Ovary (tissue), 9 donors: ENCODE results near the gene LMF2. TPM values are rescaled to one million over a fixed set of nuclear protein-coding genes. Genes with fewer than 3 reads are reported as not detected.

Source experiments
- DNase-seq, 5 donors: peaks; one replicate each; pipeline ENCODE4 v3.0.0-alpha.2; 2019 to 2020
- H3K27ac ChIP-seq, 2 donors: fragments of 200-600 bp; one replicate each; pipeline versions ENCODE4 v1.5.1 to v1.8.0; 2019 to 2022
- H3K27me3 ChIP-seq: fragments of 200-600 bp; one replicate; pipeline ENCODE4 v1.8.0; 2022
- H3K36me3 ChIP-seq: fragments of 200-600 bp; sonication (generic); one replicate; pipeline ENCODE4 v1.5.1; 2019
- H3K4me1 ChIP-seq: one replicate; pipeline ENCODE4 v1.8.1; 2013; ENCODE audit warnings: mild to moderate bottlenecking, moderate library complexity; ENCODE audit not compliant: insufficient read depth
- H3K4me3 ChIP-seq: fragments of 200-600 bp; sonication (generic); one replicate; pipeline ENCODE4 v1.5.1; 2017
- H3K9me3 ChIP-seq, 2 donors: fragments of 200-600 bp in 1 of 2; sonication (generic) in 1 of 2; one replicate each; pipeline versions ENCODE4 v1.5.1 to v1.8.1; 2013 to 2019; ENCODE audit warnings: mild to moderate bottlenecking in 1 of 2, moderate library complexity in 1 of 2
- EP300 ChIP-seq: sonication (generic); formaldehyde crosslinking; IDR thresholded peaks from one replicate; pipeline ENCODE4 v1.6.1; 2017; ENCODE audit warnings: antibody characterized with exemption
- POLR2A ChIP-seq: fragments of 450-650 bp; IDR thresholded peaks from one replicate; pipeline ENCODE4 v1.6.1; 2017; ENCODE audit warnings: antibody characterized with exemption, mild to moderate bottlenecking, moderate library complexity
- WGBS, 3 donors: extraction: QIAGEN DNeasy Blood & Tissue Kit in 1 of 3; methylation state at CpG; one replicate each; pipeline versions ENCODE4 v1.1.5 to v1.1.7; 2013 to 2017; 5-methylcytosine and 5-hydroxymethylcytosine counted together
- intact Hi-C, 4 donors: fragments of 100-400 bp; cut with DNase I; formaldehyde crosslinking; loops; one replicate each; pipeline versions ENCODE4 v1.11.0 to v1.15.1; 2022 to 2023
- polyA plus RNA-seq, 2 donors: library from polyadenylated mRNA; stranded (reverse); fragments of 200-250 nt in 1 of 2; fragments of 350-450 nt in 1 of 2; fragmentation: Illumina TruSeq in 1 of 2; extraction: RNeasy Lipid Tissue Mini Kit (QIAGEN cat#74804) in 1 of 2; gene quantifications; one replicate each; pipeline ENCODE4 v1.2.3, GENCODE V29; 2013 to 2014
- total RNA-seq, 7 donors: library from RNA; depleted of rRNA in 2 of 7; stranded (reverse); fragments of >200 nt in 2 of 7; fragmentation: NEBNext Ultra II Directional in 3 of 7; extraction: Animal tissue kit (Norgen Biotek cat#: 25700) in 3 of 7; gene quantifications; one replicate each; pipeline versions ENCODE4 v1.1.0 to v1.2.4, GENCODE V29; 2016 to 2023
- TF ChIP-seq, protein P1 (sequence below), 3 donors: fragments of 450-650 bp in 2 of 3; fragments of 200-600 bp in 1 of 3; IDR thresholded peaks; one replicate each; pipeline versions ENCODE4 v1.5.1 to v1.8.0; 2016 to 2022; ENCODE audit warnings: antibody characterized with exemption in 3 of 3, mild to moderate bottlenecking in 1 of 3
- donor health status: DM: no; HTN: no; CAD: no; lungs with moderate emphysema.
- donor health status: DM: no; HTN: no; CAD: no.
- donor health status: Bipolar disorder and iron deficiency.
- donor health status: DM: yes; HTN: yes; CAD: no.
- donor health status: DM: no; HTN: no; CAD: no.
- donor health status: DM: yes; HTN: yes; CAD: no.

Gene LMF2
- total and polyA plus RNA-seq, 9 donors: 1.5 to 76.6 (median 52.3) TPM

- no peaks in the 10 kb centered on the region for H3K9me3 ChIP-seq
- peak in 3 of 5 donors; percentile 58 to 60 (median 58) for DNase-seq
- H3K27me3 ChIP-seq: no peaks in the 10 kb centered on the region
- no peaks in the 10 kb centered on the region for H3K36me3 ChIP-seq
- intact Hi-C loops: loop anchor here in 1 of 4 donors (10.0 kb wide), 1 partner anchor 261 kb away; the partner anchor contains the start of gene TUBGCP6
- H3K4me1 ChIP-seq: peaks cover 13% of the 10 kb centered on the region
- H3K27ac ChIP-seq: peak overlapping the region in 1 of 2 donors; percentile 74
- TF ChIP-seq, protein P1, sequence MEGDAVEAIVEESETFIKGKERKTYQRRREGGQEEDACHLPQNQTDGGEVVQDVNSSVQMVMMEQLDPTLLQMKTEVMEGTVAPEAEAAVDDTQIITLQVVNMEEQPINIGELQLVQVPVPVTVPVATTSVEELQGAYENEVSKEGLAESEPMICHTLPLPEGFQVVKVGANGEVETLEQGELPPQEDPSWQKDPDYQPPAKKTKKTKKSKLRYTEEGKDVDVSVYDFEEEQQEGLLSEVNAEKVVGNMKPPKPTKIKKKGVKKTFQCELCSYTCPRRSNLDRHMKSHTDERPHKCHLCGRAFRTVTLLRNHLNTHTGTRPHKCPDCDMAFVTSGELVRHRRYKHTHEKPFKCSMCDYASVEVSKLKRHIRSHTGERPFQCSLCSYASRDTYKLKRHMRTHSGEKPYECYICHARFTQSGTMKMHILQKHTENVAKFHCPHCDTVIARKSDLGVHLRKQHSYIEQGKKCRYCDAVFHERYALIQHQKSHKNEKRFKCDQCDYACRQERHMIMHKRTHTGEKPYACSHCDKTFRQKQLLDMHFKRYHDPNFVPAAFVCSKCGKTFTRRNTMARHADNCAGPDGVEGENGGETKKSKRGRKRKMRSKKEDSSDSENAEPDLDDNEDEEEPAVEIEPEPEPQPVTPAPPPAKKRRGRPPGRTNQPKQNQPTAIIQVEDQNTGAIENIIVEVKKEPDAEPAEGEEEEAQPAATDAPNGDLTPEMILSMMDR (IDR thresholded peaks at IDR 0.05): no peak
- 83 to 87% (median 86%) methylated on average over 38 to 41 of the region's 41 CpGs for WGBS, 3 donors
- peak overlapping the region; percentile 81 for H3K4me3 ChIP-seq
These were observed 1.5 kb downstream of the LMF2 start for GRCh38 chr22:50505776-50506610.

DNA sequence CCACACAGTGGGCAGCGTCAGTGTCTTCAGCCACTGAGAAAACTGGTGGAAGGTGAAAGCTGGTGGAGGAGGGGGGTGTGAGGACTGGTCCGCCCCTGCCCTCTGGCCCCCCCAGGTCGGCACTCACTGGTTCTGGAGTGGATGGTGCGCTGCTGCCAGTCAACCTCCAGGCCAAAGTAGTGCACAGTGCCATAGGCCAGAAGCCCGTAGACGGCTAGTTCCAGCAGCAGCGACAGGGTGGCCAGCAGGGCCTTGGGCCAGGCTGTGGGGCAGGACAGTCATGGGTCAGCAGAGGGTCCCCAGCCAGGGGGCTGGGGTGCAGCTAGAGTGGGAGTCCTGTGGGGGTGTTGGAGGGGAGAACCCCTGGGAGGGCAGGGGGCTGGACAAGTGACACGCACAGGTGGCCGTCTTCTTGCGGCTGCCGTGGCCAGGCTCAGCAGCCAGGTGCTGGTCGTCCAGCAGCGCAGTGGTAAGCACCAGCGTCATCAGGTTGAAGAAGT, 2.2 kb downstream of the LMF2 start:
- WGBS, 3 donors: 85 to 91% (median 88%) methylated on average over 14 of the region's 14 CpGs
- intact Hi-C loops: loop anchor here in 1 of 4 donors (10.0 kb wide), 1 partner anchor 261 kb away; the partner anchor contains the start of gene TUBGCP6
- TF ChIP-seq, protein P1 (IDR thresholded peaks at IDR 0.05): no peak
- no peak for TF ChIP-seq POLR2A
- no peak for TF ChIP-seq EP300
- peaks cover 13% of the 10 kb centered on the region for H3K4me1 ChIP-seq
- H3K36me3 ChIP-seq: no peaks in the 10 kb centered on the region
- no peaks in the 10 kb centered on the region for H3K9me3 ChIP-seq
- H3K27ac ChIP-seq: no peak overlapping the region
- no peaks in the 10 kb centered on the region for H3K27me3 ChIP-seq
- no peak overlapping the region for H3K4me3 ChIP-seq
- DNase-seq: peak in 1 of 5 donors; percentile 40

- Histone ChIP-seq H3K9me3 (no peaks in the 10 kb centered on the region), H3K27ac (no peak overlapping the region), H3K27me3 (no peaks in the 10 kb centered on the region), H3K4me3 (no peak overlapping the region), H3K36me3 (no peaks in the 10 kb centered on the region), H3K4me1 (peaks cover 13% of the 10 kb centered on the region)
- WGBS, 3 donors: 85 to 89% (median 88%) methylated on average over 26 to 44 of the region's 44 CpGs
- DNase-seq: peak in 2 of 5 donors; percentile 51 to 57
- TF ChIP-seq POLR2A: no peak
- no peak for TF ChIP-seq EP300
- TF ChIP-seq, protein P1 (IDR thresholded peaks at IDR 0.05): no peak
- intact Hi-C loops: loop anchor here in 1 of 4 donors (10.0 kb wide), 1 partner anchor 260 kb away; the partner anchor contains the start of gene TUBGCP6
These were observed 2.9 kb downstream of the LMF2 start for GRCh38 chr22:50504369-50505211.

DNA sequence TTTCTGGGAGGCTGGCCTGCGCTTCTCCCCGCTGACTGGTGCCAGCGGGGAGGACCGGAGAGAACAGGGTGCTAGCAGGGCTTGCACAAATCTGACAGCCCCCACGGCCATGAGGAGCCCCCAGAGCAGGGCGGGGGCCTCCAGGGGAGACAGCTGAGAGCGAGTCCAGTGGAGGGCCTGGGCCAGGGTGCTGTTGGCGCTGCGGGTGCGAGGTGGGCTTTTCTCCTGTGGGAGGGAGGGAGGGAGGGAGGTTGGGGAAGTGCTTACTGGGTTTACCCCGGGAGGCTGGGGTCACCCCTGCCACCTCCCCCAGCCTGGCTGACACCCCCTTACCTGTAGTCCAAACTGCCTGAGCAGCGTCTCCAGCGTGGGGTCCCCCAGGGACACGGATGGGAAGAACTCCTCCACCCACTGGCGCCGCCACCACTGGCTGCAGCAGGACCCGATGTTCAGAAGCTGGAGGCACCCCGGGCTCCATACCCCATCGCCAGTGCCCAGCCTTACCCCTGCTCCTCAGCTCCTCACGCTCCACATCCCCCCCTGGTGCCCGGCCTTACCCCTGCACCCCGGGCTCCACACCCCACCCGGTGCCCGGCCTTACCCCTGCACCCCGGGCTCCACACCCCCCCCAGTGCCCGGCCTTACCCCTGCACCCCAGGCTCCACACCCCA, 3.9 kb downstream of the LMF2 start:
- TF ChIP-seq, protein P1 (IDR thresholded peaks at IDR 0.05): no peak
- TF ChIP-seq POLR2A (no peak), EP300 (no peak)
- peak in 1 of 5 donors; percentile 31 for DNase-seq
- H3K36me3 ChIP-seq: no peaks in the 10 kb centered on the region
- no peak overlapping the region for H3K4me3 ChIP-seq
- intact Hi-C loops: loop anchor here in 1 of 4 donors (10.0 kb wide), 1 partner anchor 259 kb away; the partner anchor contains the start of gene TUBGCP6
- H3K27me3 ChIP-seq: no peaks in the 10 kb centered on the region
- H3K9me3 ChIP-seq: no peaks in the 10 kb centered on the region
- no peak overlapping the region for H3K27ac ChIP-seq
- WGBS, 3 donors: 82 to 85% (median 82%) methylated on average over 25 to 26 of the region's 26 CpGs
- peaks cover 12% of the 10 kb centered on the region for H3K4me1 ChIP-seq
